ENCODE results near the gene HYOU1.
A peak's percentile ranks its signal among the peaks of the same experiment; 100 is the strongest.
"Not testable (repeated sequence)": the region's sequence is repeated elsewhere in the genome, so short reads cannot be mapped to it uniquely, and the experiment has no call there.

The HYOU1 gene

GRCh38 chr11:119024430-119025098, 32.4 kb downstream of the HYOU1 start:
- peaks cover 50% of the 10 kb centered on the region for H3K36me3 Mint-ChIP-seq (ENCODE audit: low read depth)
- H3K4me3 Mint-ChIP-seq: no peak overlapping the region
- H3K27me3 Mint-ChIP-seq (ENCODE audit: low read depth, poor library complexity): peaks cover 7% of the 10 kb centered on the region
- TF ChIP-seq CTCF (IDR thresholded peaks at IDR 0.05): no peak
- no peaks in the 10 kb centered on the region for H3K9me3 Mint-ChIP-seq
- peak overlapping the region; percentile 98 for H3K27ac Mint-ChIP-seq
- no peak for DNase-seq
- peaks cover 54% of the 10 kb centered on the region for H3K4me1 Mint-ChIP-seq

GRCh38 chr11:119023741-119024140, 33.3 kb downstream of the HYOU1 start:
- peaks cover 50% of the 10 kb centered on the region for H3K36me3 Mint-ChIP-seq (ENCODE audit: low read depth)
- H3K27ac Mint-ChIP-seq: peak overlapping the region; percentile 34
- no peaks in the 10 kb centered on the region for H3K9me3 Mint-ChIP-seq
- H3K4me1 Mint-ChIP-seq: peaks cover 52% of the 10 kb centered on the region
- DNase-seq: no peak
- H3K27me3 Mint-ChIP-seq (ENCODE audit: low read depth, poor library complexity): peaks cover 7% of the 10 kb centered on the region
- no peak overlapping the region for H3K4me3 Mint-ChIP-seq
- TF ChIP-seq CTCF (IDR thresholded peaks at IDR 0.05): no peak

GRCh38 chr11:119021631-119022030, 35.4 kb downstream of the HYOU1 start:
- H3K4me3 Mint-ChIP-seq: peak overlapping the region; percentile 50
- H3K27ac Mint-ChIP-seq: no peak overlapping the region
- H3K4me1 Mint-ChIP-seq: peaks cover 51% of the 10 kb centered on the region

GRCh38 chr11:119019996-119020395, 37.0 kb downstream of the HYOU1 start:
- DNase-seq: no peak
- Mint-ChIP-seq H3K4me1 (peaks cover 63% of the 10 kb centered on the region), H3K27me3 (ENCODE audit: low read depth, poor library complexity) (peaks cover 7% of the 10 kb centered on the region), H3K27ac (no peak overlapping the region), H3K4me3 (peak overlapping the region; percentile 100), H3K36me3 (ENCODE audit: low read depth) (peaks cover 53% of the 10 kb centered on the region), H3K9me3 (no peaks in the 10 kb centered on the region)
- TF ChIP-seq CTCF (IDR thresholded peaks at IDR 0.05): no peak

More at GRCh38 chr11:119021631-119022030, 35.4 kb downstream of the HYOU1 start:
- peaks cover 7% of the 10 kb centered on the region for H3K27me3 Mint-ChIP-seq (ENCODE audit: low read depth, poor library complexity)
- no peak for TF ChIP-seq CTCF (IDR thresholded peaks at IDR 0.05)
- no peak for DNase-seq
- H3K36me3 Mint-ChIP-seq (ENCODE audit: low read depth): peaks cover 46% of the 10 kb centered on the region
- H3K9me3 Mint-ChIP-seq: no peaks in the 10 kb centered on the region

- H3K9me3 Mint-ChIP-seq: no peaks in the 10 kb centered on the region
Observed at GRCh38 chr11:119018074-119018938, 38.7 kb downstream of the HYOU1 start, which contains the start of the genes RPS25 and TRAPPC4. Gene RPS25 (minus strand): TSS chr11:119018343. CDS start chr11:119018284, 59 bp downstream. Gene TRAPPC4 (plus strand): TSS chr11:119018766. CDS start chr11:119018796, 30 bp downstream.

GRCh38 chr11:119017377-119017776, 39.6 kb downstream of the HYOU1 start:
- DNase-seq: not testable (repeated sequence)
- H3K4me1 Mint-ChIP-seq: peaks cover 55% of the 10 kb centered on the region

More at GRCh38 chr11:119018074-119018938, 38.7 kb downstream of the HYOU1 start, which contains the start of the genes RPS25 and TRAPPC4:
- peaks cover 55% of the 10 kb centered on the region for H3K4me1 Mint-ChIP-seq
- H3K27ac Mint-ChIP-seq: peak within 1 kb of the TSS; percentile 100
- H3K27me3 Mint-ChIP-seq (ENCODE audit: low read depth, poor library complexity): peaks cover 7% of the 10 kb centered on the region
- no peak for TF ChIP-seq CTCF (IDR thresholded peaks at IDR 0.05)
- H3K4me3 Mint-ChIP-seq: peak within 1 kb of the TSS; percentile 100
- H3K36me3 Mint-ChIP-seq (ENCODE audit: low read depth): peaks cover 52% of the 10 kb centered on the region
- peak; percentile 90 for DNase-seq

More at GRCh38 chr11:119017377-119017776, 39.6 kb downstream of the HYOU1 start:
- not testable (repeated sequence) for H3K9me3 Mint-ChIP-seq; H3K27me3 Mint-ChIP-seq (ENCODE audit: low read depth, poor library complexity)
- H3K27ac Mint-ChIP-seq: peak overlapping the region; percentile 100
- peak overlapping the region; percentile 100 for H3K4me3 Mint-ChIP-seq
- H3K36me3 Mint-ChIP-seq (ENCODE audit: low read depth): peaks cover 58% of the 10 kb centered on the region
